Retinal pigment epithelial cell (primary cell): ENCODE measurements around the gene CHIT1.

ENCODE experiments used
- DNase-seq: peaks from one replicate; pipeline ENCODE4 v3.0.0-alpha.2; 2010; ENCODE audit warnings: low read depth
- H3K4me3 ChIP-seq: 2 replicates; pipeline ENCODE4 v1.5.1; 2011; ENCODE audit warnings: mild to moderate bottlenecking, low read length, control low read depth, moderate library complexity
- TF ChIP-seq, protein P1 (sequence below): conservative IDR thresholded peaks from 2 replicates; pipeline ENCODE4 v1.5.1; 2011; ENCODE audit warnings: low read depth, low read length, control low read depth, inconsistent platforms

CHIT1 gene

DNA sequence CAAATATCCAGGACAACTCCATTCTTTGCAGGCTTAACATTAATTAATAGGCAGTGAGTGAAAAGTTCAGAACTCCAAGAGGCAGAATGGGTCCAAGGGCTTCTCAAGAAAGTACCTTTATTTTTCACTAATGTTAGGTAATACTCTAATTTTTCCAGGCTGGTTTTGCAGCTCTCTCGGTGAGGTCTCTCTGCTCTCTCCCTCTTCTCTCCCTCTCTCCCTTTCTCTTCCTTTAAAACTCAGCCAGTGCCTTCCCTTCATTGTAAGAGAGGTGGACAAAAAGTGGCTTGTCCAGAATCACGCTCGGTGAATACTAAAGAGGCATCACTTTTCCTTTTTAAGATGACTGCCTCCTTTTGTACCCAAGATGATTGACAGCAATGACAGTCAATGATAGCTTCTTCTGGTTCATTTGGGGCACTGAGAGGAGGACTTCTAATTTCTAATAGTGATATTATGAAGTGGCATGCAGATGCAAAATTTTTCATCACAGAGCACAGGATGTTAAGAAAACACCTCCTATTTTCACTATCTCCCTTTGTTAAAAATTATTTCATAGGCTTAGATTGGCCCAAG lies 41.7 kb downstream of the CHIT1 start:
- TF ChIP-seq, protein P1, sequence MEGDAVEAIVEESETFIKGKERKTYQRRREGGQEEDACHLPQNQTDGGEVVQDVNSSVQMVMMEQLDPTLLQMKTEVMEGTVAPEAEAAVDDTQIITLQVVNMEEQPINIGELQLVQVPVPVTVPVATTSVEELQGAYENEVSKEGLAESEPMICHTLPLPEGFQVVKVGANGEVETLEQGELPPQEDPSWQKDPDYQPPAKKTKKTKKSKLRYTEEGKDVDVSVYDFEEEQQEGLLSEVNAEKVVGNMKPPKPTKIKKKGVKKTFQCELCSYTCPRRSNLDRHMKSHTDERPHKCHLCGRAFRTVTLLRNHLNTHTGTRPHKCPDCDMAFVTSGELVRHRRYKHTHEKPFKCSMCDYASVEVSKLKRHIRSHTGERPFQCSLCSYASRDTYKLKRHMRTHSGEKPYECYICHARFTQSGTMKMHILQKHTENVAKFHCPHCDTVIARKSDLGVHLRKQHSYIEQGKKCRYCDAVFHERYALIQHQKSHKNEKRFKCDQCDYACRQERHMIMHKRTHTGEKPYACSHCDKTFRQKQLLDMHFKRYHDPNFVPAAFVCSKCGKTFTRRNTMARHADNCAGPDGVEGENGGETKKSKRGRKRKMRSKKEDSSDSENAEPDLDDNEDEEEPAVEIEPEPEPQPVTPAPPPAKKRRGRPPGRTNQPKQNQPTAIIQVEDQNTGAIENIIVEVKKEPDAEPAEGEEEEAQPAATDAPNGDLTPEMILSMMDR, result no peak
- H3K4me3 ChIP-seq, result no peak overlapping the region
- DNase-seq, result no peak

DNA sequence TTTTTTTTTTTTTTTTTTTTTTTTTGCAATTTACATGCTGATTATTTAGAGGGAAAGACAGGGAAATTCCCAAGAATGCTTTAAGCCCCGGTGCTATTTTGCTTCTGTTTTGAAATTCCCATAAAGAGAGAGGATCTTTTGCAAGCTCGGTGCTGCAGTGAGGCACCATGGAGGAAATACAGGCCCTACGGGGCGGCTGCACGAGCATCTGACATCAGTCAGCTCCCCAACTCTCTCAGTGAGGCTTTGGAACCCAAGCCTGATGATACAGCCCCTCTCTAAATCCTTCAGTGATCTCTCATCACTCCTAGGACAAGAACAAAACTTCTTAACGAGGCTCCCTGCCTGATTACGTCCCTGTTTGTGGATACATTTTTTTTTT lies 42.2 kb downstream of the CHIT1 start:
- no peak overlapping the region for H3K4me3 ChIP-seq
- DNase-seq, result no peak
- TF ChIP-seq, protein P1, result no peak

DNA sequence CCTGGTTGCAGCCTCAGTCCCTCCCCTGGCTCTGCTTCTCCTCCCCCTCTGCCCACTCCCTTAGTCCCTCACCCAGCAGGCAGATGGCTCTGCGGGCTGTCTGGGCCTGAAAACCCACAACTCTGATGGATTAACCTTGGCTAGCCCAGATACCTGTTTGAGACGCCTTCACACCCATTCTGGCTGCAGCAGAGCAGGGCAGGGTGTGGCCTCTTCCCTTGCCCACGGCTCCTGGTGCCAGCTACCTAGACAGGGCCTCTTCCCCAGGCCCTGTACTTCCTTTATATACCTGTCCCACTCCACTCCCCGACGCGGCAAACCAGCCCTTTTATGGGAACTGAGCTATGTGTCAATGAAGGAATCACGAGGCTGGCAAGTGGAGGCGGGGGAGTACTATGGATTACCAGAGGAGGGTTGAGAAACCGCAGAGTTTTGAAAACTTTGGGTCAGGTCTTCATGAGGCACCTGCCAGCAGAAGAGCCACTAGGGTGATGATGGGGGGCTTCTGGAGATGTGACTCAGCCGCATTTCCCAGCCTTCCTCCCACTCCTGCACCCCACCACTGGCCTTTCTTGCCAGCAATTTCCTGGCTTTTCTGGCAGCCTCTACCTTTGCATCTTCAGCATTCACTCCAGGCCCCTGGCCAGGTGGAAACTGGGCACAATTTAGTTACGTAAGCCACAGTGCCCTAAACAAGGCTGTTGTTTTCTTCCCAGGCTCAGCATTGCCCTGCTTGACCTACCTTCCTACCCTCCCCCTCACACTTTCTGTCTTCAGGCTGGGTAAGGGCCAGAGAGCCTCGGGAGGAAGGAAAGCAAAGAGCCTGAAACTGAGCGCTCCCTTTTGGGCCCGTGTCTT lies 42.8 kb downstream of the CHIT1 start, which contains the start of gene CHI3L1:
CHI3L1 (minus strand) TSS at position 259 of the 858 bp plus-strand sequence; CDS start at position 178, 81 bp downstream.
- no peak for DNase-seq
- H3K4me3 ChIP-seq, result no peak within 1 kb of the TSS
- TF ChIP-seq, protein P1, result no peak

DNA sequence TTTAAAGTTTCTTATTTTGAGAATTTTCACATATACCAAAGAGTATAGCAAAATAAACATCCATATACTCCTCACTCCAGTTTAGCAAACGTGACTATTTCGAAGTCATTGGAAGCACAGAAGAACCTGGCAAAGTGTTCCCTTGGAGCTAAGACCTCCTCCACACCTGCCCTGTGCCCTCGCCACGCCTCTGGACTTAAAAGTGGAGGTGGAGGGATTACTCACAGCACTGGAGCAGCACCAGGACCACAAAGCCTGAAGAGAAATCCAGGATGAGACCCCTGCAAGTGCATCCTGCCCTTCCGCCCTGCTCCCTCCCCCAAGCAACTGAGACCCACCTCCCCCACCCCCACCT lies 43.4 kb downstream of the CHIT1 start:
- TF ChIP-seq, protein P1, result no peak

DNA sequence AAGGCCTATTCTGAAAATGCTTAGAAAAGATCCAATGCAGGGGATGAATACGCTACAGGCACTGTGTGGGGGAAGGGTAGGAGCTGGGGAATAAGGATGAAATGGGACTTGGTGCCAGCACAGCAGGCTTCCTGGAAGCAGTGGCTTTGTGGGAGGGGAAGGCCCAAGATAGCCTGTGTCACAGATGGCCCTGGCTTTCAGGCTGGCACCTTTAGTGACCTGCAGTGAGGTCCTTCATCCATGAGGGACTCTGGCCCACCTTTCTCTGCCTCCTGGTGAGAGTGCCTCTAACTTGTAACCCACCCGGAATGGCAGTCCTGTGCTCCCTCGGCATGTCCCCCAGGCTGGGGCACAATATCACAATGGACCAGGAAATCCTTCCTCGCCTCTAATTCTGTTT lies 43.9 kb downstream of the CHIT1 start:
- no peak overlapping the region for H3K4me3 ChIP-seq
- no peak for DNase-seq
- TF ChIP-seq, protein P1, result no peak

More for the DNA sequence above, 43.4 kb downstream of the CHIT1 start:
- no peak overlapping the region for H3K4me3 ChIP-seq
- DNase-seq, result no peak

DNA sequence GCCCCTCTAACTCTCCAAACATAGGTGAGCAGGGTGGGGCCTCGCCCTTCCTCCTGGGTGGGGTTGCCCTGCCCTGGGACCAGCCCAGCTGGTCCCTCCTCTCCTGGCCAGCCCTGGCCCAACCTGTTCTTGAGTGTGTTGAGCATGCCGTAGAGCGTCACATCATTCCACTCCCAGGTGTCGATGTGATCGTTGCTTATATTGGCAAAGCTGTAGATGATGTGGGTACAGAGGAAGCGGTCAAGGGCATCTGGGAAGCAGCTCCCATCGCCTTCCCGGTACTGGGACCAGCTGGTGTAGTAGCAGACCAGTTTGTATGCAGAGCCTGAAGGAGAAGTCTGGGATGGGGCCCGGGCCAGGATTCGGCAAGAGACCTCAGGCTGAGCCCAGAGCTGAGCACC lies 44.4 kb downstream of the CHIT1 start:
- TF ChIP-seq, protein P1, result no peak
- no peak overlapping the region for H3K4me3 ChIP-seq
- no peak for DNase-seq

DNA sequence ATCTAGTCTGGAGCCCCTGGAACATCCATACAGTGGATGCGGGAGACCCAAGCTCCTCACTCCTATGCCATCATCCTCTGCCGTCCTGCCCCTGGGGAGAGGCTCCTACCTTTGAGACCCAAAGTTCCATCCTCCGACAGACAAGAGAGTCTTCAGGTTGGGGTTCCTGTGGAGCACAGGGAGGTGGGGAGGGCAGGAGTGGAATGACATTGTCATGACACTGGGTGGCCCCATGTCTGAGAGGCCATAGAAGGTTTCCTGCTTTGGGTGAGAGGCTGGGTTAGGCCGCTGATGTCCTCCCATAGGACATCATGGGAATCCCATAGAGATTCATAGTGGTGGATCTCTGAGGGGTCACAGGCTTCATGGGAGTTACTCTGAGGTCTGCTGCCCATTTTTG lies 45.0 kb downstream of the CHIT1 start:
- TF ChIP-seq, protein P1, result no peak
- H3K4me3 ChIP-seq, result no peak overlapping the region
- no peak for DNase-seq
